GM19099 (cell line): ENCODE measurements around the gene LRRC72.

Experiments used
- POLR2A ChIP-seq: IDR thresholded peaks from 3 replicates; pipeline ENCODE4 v1.6.1; 2011; ENCODE audit warnings: low read depth; ENCODE audit not compliant: insufficient read length; ENCODE audit errors: extremely low read depth

The LRRC72 gene

GRCh38 chr7:16627236-16627635, 100.6 kb downstream of the LRRC72 start:
- TF ChIP-seq POLR2A = no peak

- no peak for TF ChIP-seq POLR2A
Observed at GRCh38 chr7:16630654-16631053, 104.0 kb downstream of the LRRC72 start.
